Skeletal muscle cell (primary cell): ENCODE measurements around the gene EDN2.

ENCODE experiments used
- DNase-seq: peaks from one replicate; pipeline ENCODE4 v3.0.0-alpha.2; 2010; ENCODE audit warnings: low read depth
- H3K4me3 ChIP-seq: 2 replicates; pipeline ENCODE4 v1.5.1; 2011; ENCODE audit warnings: low read depth, mild to moderate bottlenecking, control low read depth, low read length, moderate library complexity

The EDN2 gene

DNA sequence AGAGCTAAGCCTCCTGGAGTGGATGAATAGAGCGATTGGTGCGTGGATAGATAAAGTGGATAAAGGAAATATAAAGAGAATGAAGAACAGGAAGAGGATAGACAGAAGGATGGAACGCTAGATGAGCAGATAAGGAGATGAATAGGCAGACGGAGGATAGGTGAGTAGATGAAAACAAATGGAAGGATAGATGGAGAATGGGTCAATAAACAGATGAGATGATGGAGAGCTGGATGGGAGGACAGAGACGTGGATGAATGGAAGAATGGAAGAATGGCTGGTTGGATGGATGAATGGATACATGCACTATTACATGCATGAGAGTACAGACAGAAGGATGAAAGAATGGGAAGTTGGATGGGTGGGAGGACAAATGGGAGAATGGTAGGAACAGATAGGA, 35.2 kb upstream of the EDN2 start:
- DNase-seq: no peak

DNA sequence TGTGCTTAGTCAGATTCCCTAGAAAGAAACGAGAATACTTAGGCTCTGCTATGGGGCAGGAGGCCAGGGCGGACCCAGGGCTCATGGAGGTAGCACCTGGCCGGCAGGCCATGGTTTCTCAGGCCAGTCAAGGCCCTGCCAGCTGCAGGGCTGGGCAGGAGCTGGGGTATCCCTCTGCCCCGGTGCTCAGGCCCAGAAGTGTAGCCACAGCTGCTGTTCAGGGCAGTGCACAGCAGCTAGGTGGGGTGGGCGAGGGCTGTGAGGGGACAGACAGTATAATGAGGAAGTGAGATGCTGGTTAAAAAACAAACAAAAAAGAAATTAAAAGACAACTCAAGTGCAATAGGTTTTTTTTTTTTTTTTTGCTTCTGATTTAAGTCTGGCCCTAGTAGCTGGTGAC, 34.0 kb upstream of the EDN2 start:
- no peak overlapping the region for H3K4me3 ChIP-seq
- no peak for DNase-seq

More for the DNA sequence above, 35.2 kb upstream of the EDN2 start:
- no peak overlapping the region for H3K4me3 ChIP-seq

DNA sequence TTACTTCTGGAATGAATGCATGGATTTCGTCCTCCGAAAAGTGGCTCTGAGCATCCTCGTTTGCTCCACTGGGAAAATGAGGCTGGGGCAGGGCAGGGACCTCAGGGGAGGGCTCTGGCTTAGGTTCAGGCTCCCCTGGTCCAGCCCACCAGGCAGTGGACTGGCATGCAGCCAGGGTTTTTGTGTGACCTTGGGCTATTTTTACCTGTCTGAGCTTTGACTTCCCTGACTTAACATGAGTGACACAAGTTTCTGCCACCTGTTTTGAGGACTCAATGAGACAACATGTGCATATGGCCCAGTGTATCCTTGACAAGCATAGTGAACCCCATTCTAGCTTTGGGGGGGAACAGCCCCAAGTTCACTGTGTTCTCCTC, 32.6 kb upstream of the EDN2 start:
- no peak for DNase-seq
- H3K4me3 ChIP-seq: no peak overlapping the region

DNA sequence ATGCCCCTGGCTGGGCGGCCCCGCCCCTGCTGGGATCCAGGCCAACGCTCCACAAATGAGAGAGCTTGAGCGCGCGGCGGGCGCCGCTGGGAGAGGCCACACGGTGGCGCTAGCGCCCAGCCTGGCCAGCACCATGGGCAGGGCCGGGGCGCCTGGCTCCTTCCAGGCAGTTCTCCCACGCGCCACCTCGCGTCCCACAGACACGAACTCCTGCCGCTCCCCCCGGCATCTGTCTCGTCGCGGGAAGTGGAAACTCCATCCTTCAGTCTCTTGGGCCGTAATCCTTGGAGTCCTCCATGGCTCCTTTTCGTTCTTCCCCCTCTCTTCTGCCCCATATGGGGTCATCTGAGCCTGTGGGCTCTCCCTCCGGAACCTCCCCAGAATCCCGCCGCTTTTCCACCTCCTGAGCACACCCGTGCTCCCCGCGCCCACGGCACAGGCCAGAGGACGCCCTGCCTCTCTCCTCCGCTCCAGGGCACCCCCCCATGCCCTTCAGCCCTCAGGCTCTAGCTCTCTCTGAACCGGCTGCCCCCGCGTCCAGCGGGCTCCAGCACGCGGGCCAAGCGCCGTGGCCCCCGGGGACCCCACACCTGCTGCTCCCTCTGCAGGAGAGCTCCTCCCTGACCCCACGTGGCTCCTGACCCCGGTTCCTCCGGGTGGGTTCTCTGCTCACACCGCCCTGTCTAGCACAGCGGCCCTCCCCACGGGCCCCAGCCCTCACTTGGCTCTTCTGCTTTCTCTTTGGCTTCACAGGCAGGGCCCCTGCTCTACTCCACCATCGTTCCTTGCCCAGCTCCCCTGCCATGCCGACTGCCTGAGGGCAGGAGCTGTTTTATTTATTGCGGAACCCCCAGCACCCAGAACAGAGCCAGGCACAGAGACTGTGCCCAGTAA, 31.9 kb upstream of the EDN2 start:
- H3K4me3 ChIP-seq: peak overlapping the region; percentile 33
- DNase-seq: peak; percentile 51

DNA sequence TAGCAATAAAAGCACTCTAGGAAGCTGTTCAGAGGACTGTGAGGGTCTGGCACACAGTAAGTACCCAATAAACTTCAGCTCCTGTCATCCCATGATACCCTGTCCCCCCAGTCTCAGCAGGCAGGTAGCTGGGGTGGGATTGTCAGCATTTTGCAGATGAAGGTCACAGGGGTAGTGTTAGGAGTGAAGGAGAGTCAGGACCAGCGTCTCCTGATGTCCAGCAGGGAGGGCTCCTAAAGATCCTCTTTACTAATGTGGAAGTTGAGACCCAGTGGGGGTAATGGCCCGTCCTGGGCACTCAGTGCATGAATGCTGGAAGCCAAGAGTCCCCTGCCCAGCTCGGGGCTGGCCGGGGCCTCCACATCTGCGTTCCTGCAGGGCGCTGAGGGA, 31.3 kb upstream of the EDN2 start:
- H3K4me3 ChIP-seq: no peak overlapping the region
- no peak for DNase-seq

DNA sequence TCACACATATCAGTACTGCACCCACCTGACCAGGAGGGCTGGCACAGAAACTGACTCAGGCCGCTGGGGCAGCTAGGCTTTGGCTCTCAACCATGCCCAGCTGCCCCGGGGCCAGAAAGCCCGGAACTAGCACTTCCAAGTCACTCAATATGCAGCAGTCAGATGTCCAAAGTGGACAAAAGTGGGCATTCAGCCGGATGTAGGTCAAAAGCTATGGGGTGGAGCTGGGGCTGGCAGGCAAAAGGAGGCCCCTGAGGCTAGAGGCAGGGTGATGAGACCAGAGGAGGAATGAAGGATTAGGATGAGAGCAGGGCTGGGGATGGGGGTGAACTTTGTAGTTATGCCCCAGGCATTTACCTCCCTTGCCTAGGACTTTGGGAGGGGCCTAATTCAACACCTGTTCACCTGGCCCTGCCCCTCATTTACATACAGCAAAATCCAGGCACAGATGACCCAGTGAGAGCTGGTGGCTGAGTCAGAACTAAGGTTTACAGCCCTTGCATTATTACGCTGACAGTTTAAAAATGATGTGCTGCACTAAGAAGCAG, 30.7 kb upstream of the EDN2 start:
- DNase-seq: no peak
- no peak overlapping the region for H3K4me3 ChIP-seq

DNA sequence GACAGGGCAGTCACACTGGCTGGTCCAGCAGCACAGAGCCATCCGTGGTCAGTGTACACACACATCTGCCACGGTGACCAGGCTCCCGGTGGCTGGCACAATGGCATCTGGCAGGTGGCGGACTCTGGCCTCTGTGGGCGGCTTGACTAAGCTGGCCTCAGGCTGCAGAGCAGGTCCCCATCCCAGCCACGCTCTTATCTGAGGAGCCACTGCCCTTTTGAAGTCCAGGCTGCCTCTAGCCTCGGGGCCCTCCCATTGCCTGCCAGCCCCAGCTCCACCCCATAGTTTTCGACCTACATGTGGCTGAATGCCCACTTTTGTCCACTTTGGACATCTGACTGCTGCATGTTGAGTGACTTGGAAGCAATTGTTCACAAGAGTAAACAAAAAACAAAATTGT, 29.9 kb upstream of the EDN2 start:
- DNase-seq: no peak
- no peak overlapping the region for H3K4me3 ChIP-seq

DNA sequence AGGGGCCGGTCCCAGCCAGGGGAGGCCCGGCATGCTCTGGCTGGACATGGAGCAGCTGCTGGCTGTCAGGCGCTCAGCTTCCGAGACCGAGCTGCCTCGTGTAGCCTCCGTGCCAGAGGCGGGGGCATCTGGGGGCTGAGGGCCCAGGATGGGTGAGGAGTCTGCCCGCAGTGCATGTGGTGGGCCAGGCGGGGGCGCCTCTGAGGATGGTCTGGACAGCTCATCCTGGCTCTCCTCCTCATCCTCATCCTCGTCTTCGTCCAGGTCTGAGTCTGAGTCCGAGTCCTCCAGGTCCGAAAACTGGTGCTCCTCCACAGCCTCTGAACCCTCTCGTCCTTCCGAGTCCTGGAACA, 28.9 kb upstream of the EDN2 start:
- no peak for DNase-seq
- H3K4me3 ChIP-seq: no peak overlapping the region

DNA sequence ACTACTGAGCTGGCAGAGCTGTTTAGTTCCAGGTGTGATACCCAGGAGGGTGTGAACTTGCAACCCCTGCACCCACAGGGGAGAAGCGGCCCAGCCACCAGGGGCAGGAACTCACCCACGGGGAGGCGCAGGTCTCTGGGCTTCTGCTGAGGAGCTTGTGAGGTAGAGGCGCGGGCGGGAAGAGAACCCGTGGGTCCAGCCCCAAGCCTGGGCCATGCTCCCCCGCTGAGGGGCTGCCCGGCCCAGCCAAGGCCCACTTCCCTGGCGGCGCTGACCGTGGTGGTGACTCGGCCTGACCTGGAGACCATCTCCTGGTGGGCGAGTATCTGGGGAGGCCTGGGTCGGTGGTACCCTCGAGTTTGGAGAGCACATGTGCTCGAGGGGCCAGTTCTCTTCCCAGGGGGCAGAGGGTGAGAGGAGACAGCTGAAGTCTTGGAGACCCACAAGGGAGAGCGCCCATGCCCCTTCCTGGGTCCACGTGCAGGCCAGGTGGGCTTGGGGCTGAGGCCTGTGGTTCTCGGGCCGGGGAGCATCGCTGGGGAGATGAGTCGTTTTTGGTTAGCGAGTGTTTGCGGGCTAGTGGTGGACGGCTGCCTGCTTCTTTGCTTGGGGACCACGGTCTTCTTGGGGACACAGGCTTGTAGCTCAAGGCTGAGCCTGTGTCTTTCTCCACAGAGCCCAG, 28.4 kb upstream of the EDN2 start:
- no peak for DNase-seq
- H3K4me3 ChIP-seq: no peak overlapping the region

DNA sequence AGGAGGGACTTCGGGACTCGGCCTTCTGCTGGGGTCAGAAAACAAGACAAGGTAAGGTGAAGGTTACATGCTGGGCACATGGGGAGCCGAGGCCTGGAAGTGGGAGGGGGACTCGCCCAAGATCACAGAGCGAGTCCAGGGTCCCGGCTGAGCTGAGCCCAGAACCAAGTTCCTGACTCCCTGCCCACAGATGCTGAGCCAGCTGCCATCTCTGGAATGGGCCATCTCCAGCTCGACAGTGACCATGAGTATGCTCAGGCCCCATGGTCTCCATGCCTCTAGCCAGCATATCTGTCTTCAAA, 26.7 kb upstream of the EDN2 start:
- no peak overlapping the region for H3K4me3 ChIP-seq
- no peak for DNase-seq

DNA sequence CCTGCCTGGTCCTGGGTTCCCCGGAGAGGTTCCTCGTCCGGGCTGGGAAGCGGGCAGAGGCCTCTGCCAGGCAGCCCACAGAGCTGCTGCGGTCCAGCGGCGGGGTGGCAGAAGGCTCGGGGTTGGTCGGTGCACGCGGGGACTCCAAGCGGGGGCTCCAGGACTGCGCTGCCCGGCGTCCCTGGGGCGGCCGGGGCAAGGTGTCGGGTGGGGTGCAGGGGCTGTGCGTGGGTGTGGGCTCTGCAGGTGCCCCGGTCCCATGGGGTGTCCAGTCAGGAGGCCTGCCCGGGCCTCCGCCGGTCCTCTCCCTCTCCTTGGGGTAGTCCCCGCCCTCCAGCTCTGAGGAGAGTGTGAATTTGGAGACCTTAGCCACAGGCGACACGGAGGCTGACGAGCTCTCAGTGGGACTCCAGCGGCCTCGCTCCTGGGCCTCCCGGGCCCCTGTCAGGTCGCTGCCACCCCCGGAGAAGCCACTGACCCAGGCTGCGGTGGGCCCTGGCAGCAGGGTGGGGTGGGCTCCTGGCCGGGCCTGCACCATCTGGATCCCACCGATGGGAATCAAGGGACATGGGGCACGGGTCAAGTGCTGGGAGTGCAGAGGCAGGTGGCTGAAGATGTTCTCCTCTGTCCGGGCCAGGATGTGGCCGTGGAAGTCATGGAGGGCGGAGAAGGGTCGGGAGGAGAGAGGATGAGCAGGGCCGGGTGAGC, 26.2 kb upstream of the EDN2 start:
- no peak overlapping the region for H3K4me3 ChIP-seq
- DNase-seq: no peak

DNA sequence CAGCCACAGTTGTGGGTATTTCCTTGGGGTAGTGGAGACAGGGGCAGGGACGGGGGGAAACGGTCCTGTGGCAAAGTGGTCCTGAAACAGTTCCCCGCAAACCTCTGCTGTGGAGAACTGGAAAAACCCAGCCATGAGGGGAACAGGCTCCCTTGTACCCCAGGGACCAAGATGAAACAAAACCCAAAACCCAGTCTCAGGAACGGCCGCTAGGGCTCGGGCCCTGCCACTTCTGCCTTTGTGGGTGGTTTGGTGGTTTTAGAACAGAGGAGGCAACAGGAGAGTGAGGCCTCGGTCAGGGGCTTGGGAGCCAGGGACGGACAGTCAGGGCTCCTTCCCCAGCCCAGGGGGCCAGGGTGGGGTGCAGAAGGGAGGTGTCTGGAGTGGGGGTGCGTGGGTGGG, 24.8 kb upstream of the EDN2 start:
- no peak overlapping the region for H3K4me3 ChIP-seq
- DNase-seq: no peak

DNA sequence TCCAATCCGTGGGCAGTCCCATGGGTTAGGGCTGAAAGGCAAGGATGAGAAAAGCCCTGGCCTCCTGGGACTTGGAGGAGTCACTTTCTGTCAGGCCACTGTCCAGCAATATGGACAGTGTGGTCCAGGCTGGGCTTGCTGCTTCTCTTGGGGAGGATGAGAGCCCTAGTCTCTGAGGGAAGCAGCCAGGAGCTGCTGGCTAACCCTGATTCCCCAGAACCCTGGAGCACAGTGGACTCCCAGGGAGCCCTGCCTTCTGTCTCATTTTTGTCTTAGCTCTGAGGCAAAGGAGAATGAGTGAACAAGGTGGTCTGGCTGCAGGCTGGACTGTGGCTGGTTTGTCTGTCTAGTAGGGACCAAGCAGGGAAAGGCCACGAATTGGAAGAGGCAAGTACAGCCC, 23.8 kb upstream of the EDN2 start:
- no peak for DNase-seq
- no peak overlapping the region for H3K4me3 ChIP-seq

DNA sequence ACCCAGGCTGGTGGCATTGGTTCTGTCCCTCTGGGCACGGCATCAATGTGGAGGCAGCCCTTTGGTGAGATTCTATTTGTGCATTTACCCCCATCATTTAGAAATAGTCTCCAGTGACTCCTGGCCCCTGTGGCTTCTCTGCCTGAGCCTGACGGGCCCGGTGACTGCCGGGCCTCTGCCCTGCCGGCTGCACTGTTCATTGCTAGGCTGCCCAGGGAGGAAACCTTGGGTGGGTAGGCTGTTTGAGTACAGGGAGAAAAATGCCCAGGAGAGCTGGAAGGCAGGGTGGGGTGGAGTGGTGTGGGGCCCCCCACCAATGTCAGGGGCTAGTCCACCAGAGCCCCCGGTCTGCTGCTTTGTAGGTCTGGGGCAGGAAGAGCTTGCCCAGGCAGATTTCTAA, 23.4 kb upstream of the EDN2 start:
- no peak overlapping the region for H3K4me3 ChIP-seq
- DNase-seq: no peak

DNA sequence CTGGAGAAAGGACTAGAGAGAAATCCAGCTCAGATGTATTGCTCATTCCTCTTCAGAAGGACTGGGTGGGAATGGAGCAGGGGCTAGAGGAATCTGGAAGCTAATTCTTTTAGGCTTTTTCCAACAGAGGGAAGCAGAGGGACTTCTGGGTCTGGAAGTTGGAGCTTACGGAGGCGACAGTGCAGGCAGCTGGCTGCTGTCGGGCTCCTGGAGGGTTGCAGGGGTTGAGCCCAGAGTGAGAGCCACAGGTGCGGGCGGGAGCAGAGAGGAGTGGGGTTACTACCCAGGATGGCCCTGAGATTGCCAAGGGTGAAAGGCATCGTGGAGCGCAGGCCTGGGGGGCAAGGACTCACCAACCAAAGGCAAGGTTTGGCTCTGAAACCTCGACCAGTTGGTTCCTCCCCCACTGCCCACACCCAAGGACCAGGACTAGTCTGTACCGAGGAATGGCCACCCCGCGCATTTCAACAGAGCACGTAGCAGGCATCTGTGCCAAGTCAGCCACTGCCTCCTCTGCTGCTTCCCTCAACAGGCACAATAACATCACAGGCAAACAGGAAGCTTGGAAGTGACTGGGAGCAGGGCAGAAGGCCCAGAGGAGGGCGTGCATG, 22.7 kb upstream of the EDN2 start:
- H3K4me3 ChIP-seq: no peak overlapping the region
- no peak for DNase-seq

DNA sequence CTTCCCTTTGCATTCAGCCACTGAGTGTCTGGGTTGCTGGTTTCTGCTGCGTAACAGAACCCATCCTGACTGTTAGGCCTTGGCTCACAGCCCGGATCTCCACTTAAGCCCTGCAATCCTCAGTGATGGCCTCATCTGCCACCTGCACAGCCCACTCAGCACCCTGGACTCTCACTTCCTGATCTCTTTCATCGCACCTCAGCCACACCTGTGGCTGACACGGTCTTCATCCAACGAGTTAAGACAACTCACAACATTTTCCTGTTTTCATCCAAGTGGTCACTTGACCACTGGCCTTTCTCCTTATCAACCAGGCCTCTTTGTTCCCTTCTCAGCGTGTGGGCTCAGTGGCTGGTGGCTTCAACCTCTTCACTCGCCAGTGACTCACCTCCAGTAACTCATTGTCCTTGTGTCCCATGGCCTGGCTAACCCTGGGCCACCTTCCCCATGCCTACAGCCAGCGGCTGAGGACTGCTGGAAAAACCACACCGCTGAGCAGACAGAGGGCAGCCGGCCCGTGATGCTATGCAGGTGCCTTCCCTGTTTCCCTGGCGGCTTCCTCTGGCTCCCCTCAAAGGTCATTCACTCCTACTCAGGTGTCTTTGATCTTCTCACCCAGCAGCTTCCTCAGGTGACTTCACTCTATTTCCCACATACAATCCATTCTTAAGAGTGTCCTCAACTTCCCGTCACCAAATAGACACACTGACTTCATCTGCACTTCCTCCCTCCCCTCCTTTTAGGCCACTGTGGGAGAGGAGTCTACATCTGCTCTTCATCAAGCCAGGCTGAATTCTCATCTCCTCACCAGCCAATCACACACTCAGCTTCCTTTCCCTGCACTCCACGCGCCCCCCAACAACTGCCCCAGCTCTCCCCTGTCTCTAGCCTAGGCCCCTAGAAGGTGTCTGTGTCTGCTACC, 19.9 kb upstream of the EDN2 start:
- DNase-seq: no peak
- H3K4me3 ChIP-seq: no peak overlapping the region

DNA sequence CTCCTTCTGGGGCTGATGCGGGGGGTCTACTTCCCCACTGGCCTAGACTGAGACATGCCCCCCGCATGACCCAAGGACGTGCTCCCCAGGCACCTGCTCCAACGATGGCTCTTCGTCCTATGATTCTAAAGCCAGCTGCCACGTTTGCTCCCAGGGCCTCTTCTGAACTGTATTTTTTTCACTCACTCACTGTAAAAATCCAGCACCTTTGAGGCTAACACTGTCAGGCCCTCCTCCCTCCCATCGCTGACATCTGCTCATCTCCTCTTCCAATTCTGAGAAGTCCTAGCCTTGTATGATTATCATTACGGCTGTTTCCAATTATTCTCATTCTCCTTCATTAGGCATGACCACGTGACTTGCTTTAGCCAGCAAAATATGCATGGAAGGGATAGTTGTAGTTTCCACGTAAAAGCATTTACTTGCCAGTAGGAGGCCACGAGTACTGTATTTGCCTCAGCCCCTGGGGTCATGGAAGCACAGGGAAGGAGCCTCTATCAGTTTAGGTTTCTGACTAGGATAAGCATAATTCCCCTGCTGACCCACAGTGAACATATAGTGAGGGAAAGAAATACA, 19.1 kb upstream of the EDN2 start:
- H3K4me3 ChIP-seq: no peak overlapping the region
- no peak for DNase-seq

DNA sequence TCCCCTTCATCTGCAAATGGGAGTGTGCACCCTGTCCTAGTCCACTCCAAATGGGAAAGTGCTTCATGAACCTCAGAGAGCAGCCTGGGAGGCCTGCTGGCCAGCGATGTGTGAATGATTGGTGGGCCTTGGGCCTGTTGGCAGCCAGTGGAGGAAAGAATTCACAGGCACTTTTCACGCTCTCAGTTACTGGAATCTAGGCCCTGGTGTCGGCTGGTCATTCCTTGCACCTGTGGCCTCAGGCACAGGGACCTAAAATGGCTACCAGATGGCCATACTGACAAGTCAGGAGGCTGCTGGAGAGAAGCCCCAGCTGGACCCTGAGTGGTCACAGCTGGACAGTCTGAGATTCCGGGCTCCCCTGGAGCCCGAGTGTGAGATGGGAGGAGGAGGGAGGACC, 18.4 kb upstream of the EDN2 start:
- H3K4me3 ChIP-seq: no peak overlapping the region
- no peak for DNase-seq

DNA sequence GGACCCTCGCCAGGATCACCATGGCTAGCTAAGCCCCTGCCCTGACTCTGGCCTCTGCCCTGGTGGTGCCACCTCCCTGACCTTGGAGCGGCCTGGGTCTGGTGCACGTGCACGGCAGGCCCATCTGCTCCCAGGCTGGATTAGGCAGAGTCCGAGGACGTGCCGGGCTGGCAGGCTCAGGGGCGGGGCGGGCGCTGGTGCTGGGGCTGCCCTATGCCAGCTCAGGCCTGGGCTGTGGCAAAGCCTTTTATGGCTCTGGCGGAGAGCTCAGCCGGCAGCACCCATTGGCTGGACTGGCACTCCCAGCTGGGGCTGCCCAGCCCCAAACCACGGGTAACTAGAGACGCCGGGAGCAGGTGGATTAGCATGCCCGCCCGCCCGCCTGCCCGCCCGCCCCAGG, 17.1 kb upstream of the EDN2 start:
- H3K4me3 ChIP-seq: no peak overlapping the region
- DNase-seq: no peak
